H1 (cell line): ENCODE data around the gene CYBRD1. TPM values are rescaled to one million over a fixed set of nuclear protein-coding genes. Genes with fewer than 3 reads are reported as not detected.

ENCODE experiments used
- CTCF ChIA-PET: fragments of 300-600 bp; sonication (Branson Sonifier 250); formaldehyde crosslinking; loops from one replicate; lab custom pipeline; 2021; ENCODE audit not compliant: partially characterized antibody; lab: Charles Lee
- POLR2A ChIA-PET: fragments of 300-600 bp; sonication (Branson Sonifier 250); formaldehyde crosslinking; loops from one replicate; lab custom pipeline; 2021; ENCODE audit warnings: inconsistent platforms; ENCODE audit not compliant: partially characterized antibody; lab: Charles Lee
- DNase-seq, 2 experiments: peaks; one replicate each; pipeline versions ENCODE4 v3.0.0 to v3.0.0-alpha.2; 2010 to 2022; ENCODE audit warnings: low spot score in 2 of 2, low read depth in 1 of 2, mixed read lengths in 1 of 2
- FAIRE-seq: peaks from 2 replicates; lab custom pipeline; 2011; peaks lifted over from hg19 to GRCh38; lab: Jason Lieb, UNC
- H2AFZ ChIP-seq: 2 replicates; pipeline ENCODE4 v1.8.1; 2012; ENCODE audit warnings: low read length, inconsistent platforms
- H2AK5ac ChIP-seq: 2 replicates; pipeline ENCODE4 v1.6.1; 2013; ENCODE audit warnings: low read depth, low read length
- H2BK120ac ChIP-seq: replicated peaks from 2 replicates; pipeline ENCODE3; 2013; ENCODE audit warnings: low read depth, low read length, inconsistent platforms
- H2BK12ac ChIP-seq: 2 replicates; pipeline ENCODE4 v1.6.1; 2013; ENCODE audit warnings: low read depth, low read length
- H2BK15ac ChIP-seq: 2 replicates; pipeline ENCODE4 v1.6.1; 2013; ENCODE audit warnings: low read length
- H2BK20ac ChIP-seq: 2 replicates; pipeline ENCODE4 v1.6.1; 2013; ENCODE audit warnings: low read length
- H2BK5ac ChIP-seq: 2 replicates; pipeline ENCODE4 v1.6.1; 2013; ENCODE audit warnings: low read depth, low read length
- H3K14ac ChIP-seq: 2 replicates; pipeline ENCODE4 v1.6.1; 2013; ENCODE audit warnings: inconsistent platforms; ENCODE audit not compliant: insufficient read length
- H3K18ac ChIP-seq: 2 replicates; pipeline ENCODE4 v1.6.1; 2013; ENCODE audit warnings: low read length; ENCODE audit errors: extremely low read depth
- H3K23ac ChIP-seq: 2 replicates; pipeline ENCODE4 v1.6.1; 2013; ENCODE audit warnings: inconsistent platforms; ENCODE audit not compliant: insufficient read length
- H3K23me2 ChIP-seq: 2 replicates; pipeline ENCODE4 v1.6.1; 2013; ENCODE audit warnings: low read depth, low read length
- H3K27ac ChIP-seq: 2 replicates; pipeline ENCODE4 v1.6.1; 2011; ENCODE audit warnings: low read depth, low read length, inconsistent platforms
- H3K27me3 ChIP-seq, 4 experiments: replicated peaks in 1 of 4; 1 replicate in 1 of 4; 2 replicates in 3 of 4; pipeline versions ENCODE4 v1.6.1 to v1.8.1; 2011 to 2013; ENCODE audit warnings: low read length in 3 of 4, mild to moderate bottlenecking in 3 of 4, inconsistent platforms in 2 of 4, mixed read lengths in 2 of 4, moderate library complexity in 1 of 4; ENCODE audit not compliant: control insufficient read depth in 3 of 4, insufficient read depth in 3 of 4; ENCODE audit errors: extremely low read depth in 1 of 4
- H3K36me3 ChIP-seq, 4 experiments: 2 replicates each; pipeline versions ENCODE4 v1.6.1 to v1.8.1; 2011 to 2013; ENCODE audit warnings: mild to moderate bottlenecking in 4 of 4, low read length in 3 of 4, moderate library complexity in 2 of 4, control low read depth in 1 of 4, inconsistent platforms in 1 of 4; ENCODE audit not compliant: insufficient read depth in 4 of 4, control insufficient read depth in 2 of 4
- H3K4ac ChIP-seq: replicated peaks from 2 replicates; pipeline ENCODE3; 2013; ENCODE audit warnings: low read length, low read depth, mixed read lengths, inconsistent platforms; ENCODE audit not compliant: insufficient read length
- H3K4me1 ChIP-seq, 4 experiments: replicated peaks in 1 of 4; 1 replicate in 1 of 4; 2 replicates in 3 of 4; pipeline versions ENCODE4 v1.6.1 to v1.8.1; 2011 to 2013; ENCODE audit warnings: low read length in 3 of 4, inconsistent platforms in 2 of 4, mixed read lengths in 1 of 4; ENCODE audit not compliant: insufficient read depth in 4 of 4, control insufficient read depth in 3 of 4
- H3K4me2 ChIP-seq, 2 experiments: 2 replicates each; pipeline versions ENCODE4 v1.6.1 to v1.8.1; 2011 to 2013; ENCODE audit warnings: low read depth in 2 of 2, low read length in 2 of 2, control low read depth in 1 of 2, inconsistent platforms in 1 of 2, mild to moderate bottlenecking in 1 of 2; ENCODE audit not compliant: insufficient read depth in 1 of 2
- H3K4me3 ChIP-seq, 4 experiments: fragments of 200-600, 300-600 bp in 1 of 4; sonication (generic), shearing (Covaris generic), sonication (Bioruptor Twin) in 1 of 4; 2 replicates each; pipeline versions ENCODE4 v1.5.1 to v1.8.1; 2011 to 2016; ENCODE audit warnings: low read length in 4 of 4, low read depth in 3 of 4, control low read depth in 2 of 4, inconsistent platforms in 2 of 4, mild to moderate bottlenecking in 2 of 4, mixed read lengths in 1 of 4, moderate library complexity in 1 of 4; ENCODE audit not compliant: insufficient read depth in 2 of 4; ENCODE audit errors: extremely low read depth in 1 of 4
- H3K56ac ChIP-seq: replicated peaks from 2 replicates; pipeline ENCODE3; 2013; ENCODE audit warnings: low read depth, mild to moderate bottlenecking, mixed read lengths, low read length, inconsistent platforms; ENCODE audit not compliant: insufficient read length
- H3K79me1 ChIP-seq: 2 replicates; pipeline ENCODE4 v1.6.1; 2013; ENCODE audit warnings: low read depth, low read length, control low read depth
- H3K79me2 ChIP-seq, 2 experiments: 2 replicates each; pipeline versions ENCODE4 v1.6.1 to v1.8.1; 2012 to 2013; ENCODE audit warnings: low read length in 2 of 2, mild to moderate bottlenecking in 2 of 2, inconsistent platforms in 1 of 2; ENCODE audit not compliant: insufficient read depth in 2 of 2, control insufficient read depth in 1 of 2
- H3K9ac ChIP-seq, 4 experiments: replicated peaks in 1 of 4; 1 replicate in 1 of 4; 2 replicates in 3 of 4; pipeline versions ENCODE4 v1.6.1 to v1.8.1; 2011 to 2013; ENCODE audit warnings: low read depth in 3 of 4, low read length in 3 of 4, control low read depth in 2 of 4, mild to moderate bottlenecking in 2 of 4, moderate library complexity in 2 of 4, inconsistent platforms in 1 of 4; ENCODE audit errors: extremely low read depth in 1 of 4
- H3K9me3 ChIP-seq, 2 experiments: 2 replicates each; pipeline versions ENCODE4 v1.6.1 to v1.8.1; 2012 to 2013; ENCODE audit warnings: mild to moderate bottlenecking in 2 of 2, moderate library complexity in 2 of 2, control low read depth in 1 of 2, inconsistent platforms in 1 of 2, low read depth in 1 of 2, low read length in 1 of 2, mixed read lengths in 1 of 2; ENCODE audit not compliant: insufficient read depth in 2 of 2
- H4K20me1 ChIP-seq, 2 experiments: replicated peaks in 1 of 2; 2 replicates each; pipeline versions ENCODE3 to v1.8.1; 2011 to 2013; ENCODE audit warnings: inconsistent platforms in 2 of 2, low read length in 2 of 2, mild to moderate bottlenecking in 1 of 2; ENCODE audit not compliant: insufficient read depth in 2 of 2, control insufficient read depth in 1 of 2
- H4K5ac ChIP-seq: 2 replicates; pipeline ENCODE4 v1.6.1; 2013; ENCODE audit warnings: low read length, low read depth, mixed read lengths, inconsistent platforms; ENCODE audit not compliant: insufficient read length
- H4K8ac ChIP-seq: 2 replicates; pipeline ENCODE4 v1.8.0; 2013; ENCODE audit warnings: mild to moderate bottlenecking, moderate library complexity, low read length, inconsistent platforms; ENCODE audit not compliant: insufficient read depth; ENCODE audit errors: extremely low read depth
- H4K91ac ChIP-seq: replicated peaks from 2 replicates; pipeline ENCODE3; 2013; ENCODE audit warnings: low read length, mixed read lengths, inconsistent platforms; ENCODE audit not compliant: insufficient read length
- BACH1 ChIP-seq: IDR thresholded peaks from 2 replicates; pipeline ENCODE4 v1.6.1; 2012; ENCODE audit warnings: low read length, improper control_type of control experiment
- BRCA1 ChIP-seq: IDR thresholded peaks from 2 replicates; pipeline ENCODE4 v1.6.1; 2012; ENCODE audit warnings: low read depth, low read length, improper control_type of control experiment
- CREB1 ChIP-seq: IDR thresholded peaks from 2 replicates; pipeline ENCODE4 v1.6.1; 2012; ENCODE audit warnings: inconsistent platforms
- FOSL1 ChIP-seq: IDR thresholded peaks from 2 replicates; pipeline ENCODE4 v1.6.1; 2011; ENCODE audit warnings: mild to moderate bottlenecking, low read depth, low read length, moderate library complexity; ENCODE audit not compliant: insufficient read depth
- PHF8 ChIP-seq: fragments of 200-600 bp; sonication (generic); conservative IDR thresholded peaks from 2 replicates; pipeline ENCODE4 v1.7.1; 2012; ENCODE audit warnings: low read depth, mild to moderate bottlenecking, inconsistent platforms, low read length, moderate library complexity
- RXRA ChIP-seq: IDR thresholded peaks from 2 replicates; pipeline ENCODE4 v1.6.1; 2011; ENCODE audit warnings: low read depth, mild to moderate bottlenecking, low read length, moderate library complexity; ENCODE audit not compliant: insufficient read depth
- SIRT6 ChIP-seq: IDR thresholded peaks from one replicate; pipeline ENCODE4 v1.7.1; 2012; ENCODE audit warnings: low read length, inconsistent platforms
- SP1 ChIP-seq: IDR thresholded peaks from 2 replicates; pipeline ENCODE4 v1.6.1; 2011; ENCODE audit warnings: low read depth, low read length
- SP2 ChIP-seq: IDR thresholded peaks from 2 replicates; pipeline ENCODE4 v1.6.1; 2012; ENCODE audit warnings: mild to moderate bottlenecking, low read length, inconsistent platforms
- TAF1 ChIP-seq: IDR thresholded peaks from 2 replicates; pipeline ENCODE4 v1.6.1; 2011; ENCODE audit warnings: mild to moderate bottlenecking, low read depth, low read length
- TAF7 ChIP-seq: optimal IDR thresholded peaks from 2 replicates; pipeline ENCODE3; 2011; ENCODE audit warnings: low read depth, mild to moderate bottlenecking, inconsistent platforms, low read length, moderate library complexity, borderline replicate concordance
- WGBS, 2 experiments: shearing (Covaris generic) in 1 of 2; methylation state at CpG; one replicate each; pipeline versions ENCODE4 v1.1.6 to v1.1.7; 2013 to 2015; ENCODE audit warnings: low lambda C conversion rate in 2 of 2, mixed read lengths in 2 of 2, inconsistent platforms in 1 of 2, low coverage in 1 of 2, missing lambda C conversion rate in 1 of 2; ENCODE audit not compliant: insufficient replicate concordance in 2 of 2, insufficient coverage in 1 of 2, insufficient read length in 1 of 2; ENCODE audit errors: extremely low coverage in 1 of 2, missing lambda C conversion rate in 1 of 2; 5-methylcytosine and 5-hydroxymethylcytosine counted together
- polyA plus RNA-seq, 7 experiments: library from polyadenylated mRNA; depleted of rRNA in 3 of 7; stranded (reverse) in 5 of 7; unstranded in 2 of 7; fragments of >200 nt in 5 of 7; fragments of 200-250 nt in 2 of 7; gene quantifications; 1 replicate in 5 of 7; 2 replicates in 1 of 7; 4 replicates in 1 of 7; pipeline versions ENCODE4 v1.2.1 to v1.2.3, GENCODE V29; 2011 to 2013; ENCODE audit warnings: missing spikeins in 2 of 7, mixed read lengths in 2 of 7
- total RNA-seq: library from RNA; stranded (reverse); fragmentation: NEBNext Ultra II Directional; extraction: Animal tissue kit (Norgen Biotek cat#: 25700); gene quantifications from 2 replicates; pipeline ENCODE4 v1.2.1, GENCODE V29; 2021
- TF ChIP-seq, protein P1 (sequence below): IDR thresholded peaks from 2 replicates; pipeline ENCODE4 v1.6.1; 2012; ENCODE audit warnings: inconsistent platforms
- TF ChIP-seq, protein P2 (sequence below), 3 experiments: IDR thresholded peaks; 1 replicate in 2 of 3; 2 replicates in 1 of 3; pipeline versions ENCODE4 v1.5.1 to v1.6.1; 2011; ENCODE audit warnings: low read length in 3 of 3, mild to moderate bottlenecking in 3 of 3, inconsistent platforms in 2 of 3, low read depth in 1 of 3, moderate library complexity in 1 of 3; ENCODE audit not compliant: insufficient read depth in 1 of 3; ENCODE audit errors: control extremely low read depth in 1 of 3

The CYBRD1 gene
- total and polyA plus RNA-seq, 2 of the 8 experiments (the other 6 are each of a cell fraction or from before 2014, with no cell fraction given), result 10.7 to 12.6 TPM

DNA sequence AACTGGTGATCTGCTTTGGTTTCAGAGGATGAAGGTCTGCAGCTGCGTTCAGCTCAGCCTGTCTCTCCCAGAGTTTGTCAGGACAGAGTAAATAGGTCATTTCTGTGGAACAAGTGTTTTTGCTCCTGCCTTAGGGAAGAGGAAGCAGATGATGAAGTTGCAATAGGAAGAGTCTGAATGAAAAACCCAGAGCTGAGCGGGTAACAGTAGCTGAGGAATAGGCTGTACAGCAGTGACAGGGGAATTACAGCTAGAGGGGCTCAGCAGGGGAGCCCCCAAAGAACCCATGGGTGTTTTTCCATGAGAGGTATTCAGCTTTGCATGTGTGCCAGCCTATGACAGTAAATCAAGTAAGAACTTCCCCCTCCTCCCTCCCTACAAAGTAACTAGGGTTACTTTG, 10.3 kb upstream of the CYBRD1 start:
- no peaks in the 10 kb centered on the region for H4K20me1 ChIP-seq
- peaks cover 0 to 4% (median under 1%) of the 10 kb centered on the region in 4 experiments; a peak in 4 of 7 replicates for H3K4me1 ChIP-seq
- no peak overlapping the region for H3K4ac ChIP-seq
- DNase-seq (no peak), FAIRE-seq (no peak)
- H4K8ac ChIP-seq, result no peak overlapping the region
- no peaks in the 10 kb centered on the region for H3K23me2 ChIP-seq
- H3K79me1 ChIP-seq, result no peaks in the 10 kb centered on the region
- no peak overlapping the region for H3K9ac ChIP-seq
- 91% methylated on average over 2 of the region's 2 CpGs; no CpG with 5 or more reads in 1 of the 2 experiments for WGBS, 2 experiments
- no peaks in the 10 kb centered on the region for H3K27me3 ChIP-seq
- no peak overlapping the region for H3K4me2 ChIP-seq
- no peaks in the 10 kb centered on the region for H3K79me2 ChIP-seq
- H2BK15ac ChIP-seq, result no peak overlapping the region
- no peak overlapping the region for H4K91ac ChIP-seq
- H3K4me3 ChIP-seq, result no peak overlapping the region
- no peak overlapping the region for H3K56ac ChIP-seq
- no peak overlapping the region for H3K18ac ChIP-seq
- no peak overlapping the region for H2AFZ ChIP-seq
- H3K9me3 ChIP-seq, result no peaks in the 10 kb centered on the region
- H3K36me3 ChIP-seq, result no peaks in the 10 kb centered on the region
- POLR2A ChIA-PET, result interaction anchor here (4.0 kb wide), 1 partner anchor 10 kb away, joined by 28 read pairs; the partner anchor contains the start of gene CYBRD1
- no peak overlapping the region for H4K5ac ChIP-seq
- no peak overlapping the region for H2BK20ac ChIP-seq
- H2AK5ac ChIP-seq, result no peak overlapping the region
- CTCF ChIA-PET, result interaction anchor here (0.6 to 2.8 kb wide), 4 partner anchors 9 to 45 kb away, joined by 3 to 13 read pairs (median 4); no protein-coding TSS in a partner anchor
- no peak overlapping the region for H2BK5ac ChIP-seq
- H3K14ac ChIP-seq, result no peak overlapping the region
- H2BK12ac ChIP-seq, result no peak overlapping the region
- no peak overlapping the region for H3K23ac ChIP-seq
- H2BK120ac ChIP-seq, result no peak overlapping the region
- no peak overlapping the region for H3K27ac ChIP-seq
- TF ChIP-seq, protein P1, sequence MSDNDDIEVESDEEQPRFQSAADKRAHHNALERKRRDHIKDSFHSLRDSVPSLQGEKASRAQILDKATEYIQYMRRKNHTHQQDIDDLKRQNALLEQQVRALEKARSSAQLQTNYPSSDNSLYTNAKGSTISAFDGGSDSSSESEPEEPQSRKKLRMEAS, result no peak
- TF ChIP-seq, protein P2, sequence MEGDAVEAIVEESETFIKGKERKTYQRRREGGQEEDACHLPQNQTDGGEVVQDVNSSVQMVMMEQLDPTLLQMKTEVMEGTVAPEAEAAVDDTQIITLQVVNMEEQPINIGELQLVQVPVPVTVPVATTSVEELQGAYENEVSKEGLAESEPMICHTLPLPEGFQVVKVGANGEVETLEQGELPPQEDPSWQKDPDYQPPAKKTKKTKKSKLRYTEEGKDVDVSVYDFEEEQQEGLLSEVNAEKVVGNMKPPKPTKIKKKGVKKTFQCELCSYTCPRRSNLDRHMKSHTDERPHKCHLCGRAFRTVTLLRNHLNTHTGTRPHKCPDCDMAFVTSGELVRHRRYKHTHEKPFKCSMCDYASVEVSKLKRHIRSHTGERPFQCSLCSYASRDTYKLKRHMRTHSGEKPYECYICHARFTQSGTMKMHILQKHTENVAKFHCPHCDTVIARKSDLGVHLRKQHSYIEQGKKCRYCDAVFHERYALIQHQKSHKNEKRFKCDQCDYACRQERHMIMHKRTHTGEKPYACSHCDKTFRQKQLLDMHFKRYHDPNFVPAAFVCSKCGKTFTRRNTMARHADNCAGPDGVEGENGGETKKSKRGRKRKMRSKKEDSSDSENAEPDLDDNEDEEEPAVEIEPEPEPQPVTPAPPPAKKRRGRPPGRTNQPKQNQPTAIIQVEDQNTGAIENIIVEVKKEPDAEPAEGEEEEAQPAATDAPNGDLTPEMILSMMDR (IDR thresholded peaks at IDR 0.05; ENCODE audit: control extremely low read depth in 1 of 3, insufficient read depth in 1 of 3, low read depth in 1 of 3, low read length in 3 of 3), result no peak
- no peak for TF ChIP-seq RXRA
- no peak for TF ChIP-seq TAF1
- TF ChIP-seq FOSL1, result no peak
- no peak for TF ChIP-seq SP1
- no peak for TF ChIP-seq SP2
- no peak for TF ChIP-seq BRCA1
- no peak for TF ChIP-seq BACH1
- TF ChIP-seq TAF7, result no peak
- TF ChIP-seq SIRT6, result no peak
- TF ChIP-seq CREB1, result no peak
- no peak for TF ChIP-seq PHF8
